Activated T-cell treated with anti-CD3 and anti-CD28 coated beads for 48 hours (primary cell): ENCODE measurements around the gene FAR2.

Source experiments
- DNase-seq: peaks from one replicate; pipeline ENCODE4 v3.0.0-alpha.2; 2020; ENCODE audit warnings: low read depth

FAR2 gene

GRCh38 chr12:29204521-29204920 is 55.4 kb downstream of the FAR2 start:
- DNase-seq: no peak

- DNase-seq: no peak
Observed at GRCh38 chr12:29207120-29207519, 58.0 kb downstream of the FAR2 start.

- no peak for DNase-seq
Observed at GRCh38 chr12:29208060-29208459, 59.0 kb downstream of the FAR2 start.

GRCh38 chr12:29208936-29209701 is 60.0 kb downstream of the FAR2 start:
- DNase-seq: no peak

- DNase-seq: no peak
Observed at GRCh38 chr12:29211696-29212095, 62.6 kb downstream of the FAR2 start.

GRCh38 chr12:29212682-29213403 is 63.8 kb downstream of the FAR2 start:
- no peak for DNase-seq

- no peak for DNase-seq
Observed at GRCh38 chr12:29216266-29216665, 67.2 kb downstream of the FAR2 start.

- DNase-seq: no peak
Observed at GRCh38 chr12:29216797-29217575, 67.9 kb downstream of the FAR2 start.

GRCh38 chr12:29220632-29221336 is 71.7 kb downstream of the FAR2 start:
- DNase-seq: no peak

GRCh38 chr12:29222200-29222599 is 73.1 kb downstream of the FAR2 start:
- no peak for DNase-seq

- DNase-seq: no peak
Observed at GRCh38 chr12:29223426-29223825, 74.3 kb downstream of the FAR2 start.

GRCh38 chr12:29223956-29224543 is 75.0 kb downstream of the FAR2 start:
- DNase-seq: no peak

- no peak for DNase-seq
Observed at GRCh38 chr12:29224572-29224971, 75.5 kb downstream of the FAR2 start.

GRCh38 chr12:29225834-29226233 is 76.8 kb downstream of the FAR2 start:
- DNase-seq: no peak

GRCh38 chr12:29226616-29227015 is 77.5 kb downstream of the FAR2 start:
- DNase-seq: no peak

GRCh38 chr12:29228474-29229157 is 79.5 kb downstream of the FAR2 start:
- no peak for DNase-seq

GRCh38 chr12:29229158-29229505 is 80.1 kb downstream of the FAR2 start:
- no peak for DNase-seq

GRCh38 chr12:29229937-29230336 is 80.9 kb downstream of the FAR2 start:
- no peak for DNase-seq

GRCh38 chr12:29230800-29231560 is 81.9 kb downstream of the FAR2 start:
- DNase-seq: no peak

- DNase-seq: no peak
Observed at GRCh38 chr12:29232086-29232485, 83.0 kb downstream of the FAR2 start.

- DNase-seq: no peak
Observed at GRCh38 chr12:29234552-29234951, 85.5 kb downstream of the FAR2 start.
